Right atrium auricular region (tissue), 2 donors: ENCODE measurements around the gene ANKRD65. TPM values are rescaled to one million over a fixed set of nuclear protein-coding genes. Genes with fewer than 3 reads are reported as not detected.
A peak's percentile ranks its signal among the peaks of the same experiment; 100 is the strongest.
"Not testable (repeated sequence)": the region's sequence is repeated elsewhere in the genome, so short reads cannot be mapped to it uniquely, and the experiment has no call there.

Source experiments
- DNase-seq: peaks from one replicate; pipeline ENCODE4 v3.0.0-alpha.2; 2019; ENCODE audit warnings: low spot score
- H3K27ac ChIP-seq, 2 donors: fragments of 200-600 bp; sonication (generic); 1 replicate in 1 of 2; 2 replicates in 1 of 2; pipeline ENCODE4 v1.5.1; 2016 to 2019
- H3K27me3 ChIP-seq, 2 donors: fragments of 200-600 bp; sonication (generic); one replicate each; pipeline versions ENCODE4 v1.5.1 to v1.6.0; 2017 to 2019
- H3K36me3 ChIP-seq: fragments of 200-600 bp; sonication (generic); one replicate; pipeline ENCODE4 v1.5.1; 2016
- H3K4me1 ChIP-seq, 2 donors: fragments of 200-600 bp; sonication (generic); one replicate each; pipeline versions ENCODE4 v1.5.1 to v1.6.0; 2017 to 2019
- H3K4me3 ChIP-seq, 2 donors: fragments of 200-600 bp; sonication (generic); 1 replicate in 1 of 2; 2 replicates in 1 of 2; pipeline ENCODE4 v1.5.1; 2017 to 2019; ENCODE audit warnings: mild to moderate bottlenecking in 1 of 2, moderate library complexity in 1 of 2
- H3K9me3 ChIP-seq, 2 donors: fragments of 200-600 bp; sonication (generic); one replicate each; pipeline ENCODE4 v1.5.1; 2019
- total RNA-seq, 2 donors: library from RNA; depleted of rRNA; stranded (reverse); fragments of >200 nt; gene quantifications; one replicate each; pipeline ENCODE4 v1.1.0, GENCODE V29; 2016
- TF ChIP-seq, protein P1 (sequence below), 2 donors: fragments of 200-600 bp; sonication (generic); IDR thresholded peaks; one replicate each; pipeline ENCODE4 v1.5.1; 2019; ENCODE audit warnings: antibody characterized with exemption in 2 of 2

Gene ANKRD65
- total RNA-seq, 2 donors from 2014 or later, result 2.2 to 2.4 TPM

DNA sequence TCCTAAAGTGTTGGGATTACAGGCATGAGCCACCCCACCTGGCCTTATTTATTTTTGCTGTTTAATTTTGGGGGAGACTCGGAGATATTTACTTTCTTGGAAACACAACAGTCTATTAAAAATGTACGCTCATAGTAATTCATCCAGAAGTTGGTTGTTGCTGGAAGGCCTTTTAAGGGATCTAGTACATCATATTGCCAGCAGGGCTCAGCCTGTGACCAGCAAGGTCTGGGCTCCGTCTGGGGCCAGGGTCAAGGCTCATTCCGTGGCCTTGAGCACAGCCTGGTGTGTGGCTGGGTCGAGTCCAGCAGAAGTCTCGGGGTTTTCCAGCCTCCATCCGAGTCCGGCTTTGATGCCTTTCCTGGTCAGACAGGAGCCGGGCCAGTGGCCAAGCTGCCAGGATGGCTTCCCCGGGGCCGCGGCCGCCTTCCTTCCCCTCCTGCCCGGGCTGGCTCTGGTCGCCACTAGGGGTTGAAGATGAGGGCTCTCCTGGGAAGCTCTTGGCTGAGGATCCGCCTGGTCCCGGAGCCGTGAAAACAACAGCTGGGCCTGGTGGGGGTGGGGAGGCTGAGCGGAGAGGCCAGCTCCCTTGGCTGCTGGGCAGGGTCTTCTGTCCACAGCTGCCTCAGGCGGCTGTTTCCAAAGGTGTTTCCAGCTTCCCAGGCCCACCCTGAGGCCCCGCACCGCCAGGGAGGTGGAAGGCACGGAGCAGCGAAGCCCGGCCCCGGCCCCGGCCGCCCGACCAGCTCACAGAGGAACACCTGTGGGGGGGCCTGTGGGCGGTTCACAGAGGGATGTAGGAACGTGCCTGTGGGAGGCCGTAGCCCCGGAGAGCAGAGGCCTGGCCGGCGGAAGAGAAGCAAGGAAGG lies 9.3 kb upstream of the ANKRD65 start:
- H3K27ac ChIP-seq, result peak overlapping the region; percentile 81 to 87
- H3K9me3 ChIP-seq, result no peaks in the 10 kb centered on the region
- peak; percentile 78 for DNase-seq
- peak overlapping the region in 1 of 2 donors; percentile 13 for H3K4me3 ChIP-seq
- no peaks in the 10 kb centered on the region for H3K27me3 ChIP-seq
- H3K4me1 ChIP-seq, result peaks cover 0 to 65% of the 10 kb centered on the region in 2 donors
- TF ChIP-seq, protein P1, sequence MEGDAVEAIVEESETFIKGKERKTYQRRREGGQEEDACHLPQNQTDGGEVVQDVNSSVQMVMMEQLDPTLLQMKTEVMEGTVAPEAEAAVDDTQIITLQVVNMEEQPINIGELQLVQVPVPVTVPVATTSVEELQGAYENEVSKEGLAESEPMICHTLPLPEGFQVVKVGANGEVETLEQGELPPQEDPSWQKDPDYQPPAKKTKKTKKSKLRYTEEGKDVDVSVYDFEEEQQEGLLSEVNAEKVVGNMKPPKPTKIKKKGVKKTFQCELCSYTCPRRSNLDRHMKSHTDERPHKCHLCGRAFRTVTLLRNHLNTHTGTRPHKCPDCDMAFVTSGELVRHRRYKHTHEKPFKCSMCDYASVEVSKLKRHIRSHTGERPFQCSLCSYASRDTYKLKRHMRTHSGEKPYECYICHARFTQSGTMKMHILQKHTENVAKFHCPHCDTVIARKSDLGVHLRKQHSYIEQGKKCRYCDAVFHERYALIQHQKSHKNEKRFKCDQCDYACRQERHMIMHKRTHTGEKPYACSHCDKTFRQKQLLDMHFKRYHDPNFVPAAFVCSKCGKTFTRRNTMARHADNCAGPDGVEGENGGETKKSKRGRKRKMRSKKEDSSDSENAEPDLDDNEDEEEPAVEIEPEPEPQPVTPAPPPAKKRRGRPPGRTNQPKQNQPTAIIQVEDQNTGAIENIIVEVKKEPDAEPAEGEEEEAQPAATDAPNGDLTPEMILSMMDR (IDR thresholded peaks at IDR 0.05), result peak in 1 of 2 donors; percentile 35
- no peaks in the 10 kb centered on the region for H3K36me3 ChIP-seq

DNA sequence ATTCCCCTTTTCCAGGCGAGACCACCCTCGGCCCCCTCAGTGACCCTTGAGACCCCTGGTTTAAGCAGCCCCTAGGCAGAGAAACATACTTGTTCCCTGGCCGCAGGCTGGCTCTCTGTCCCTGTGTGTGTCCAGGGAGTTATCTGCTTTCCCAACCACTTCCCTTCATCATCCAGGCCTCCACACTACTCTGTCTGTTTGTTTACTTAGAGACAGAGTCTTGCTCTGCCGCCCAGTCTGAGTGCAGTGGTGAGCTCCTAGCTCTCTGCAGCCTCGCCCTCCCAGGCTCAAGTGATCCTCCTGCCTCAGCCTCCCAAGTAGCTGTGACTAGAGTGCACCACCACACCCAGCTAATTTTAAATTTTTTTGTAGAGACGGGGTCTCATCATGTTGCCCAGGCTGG lies 8.6 kb upstream of the ANKRD65 start:
- Histone ChIP-seq H3K9me3 (no peaks in the 10 kb centered on the region), H3K27me3 (no peaks in the 10 kb centered on the region), H3K27ac (peak overlapping the region; percentile 81 to 87), H3K36me3 (no peaks in the 10 kb centered on the region), H3K4me1 (peaks cover 0 to 58% of the 10 kb centered on the region in 2 donors), H3K4me3 (no peak overlapping the region)
- TF ChIP-seq, protein P1 (IDR thresholded peaks at IDR 0.05), result no peak
- DNase-seq, result no peak

DNA sequence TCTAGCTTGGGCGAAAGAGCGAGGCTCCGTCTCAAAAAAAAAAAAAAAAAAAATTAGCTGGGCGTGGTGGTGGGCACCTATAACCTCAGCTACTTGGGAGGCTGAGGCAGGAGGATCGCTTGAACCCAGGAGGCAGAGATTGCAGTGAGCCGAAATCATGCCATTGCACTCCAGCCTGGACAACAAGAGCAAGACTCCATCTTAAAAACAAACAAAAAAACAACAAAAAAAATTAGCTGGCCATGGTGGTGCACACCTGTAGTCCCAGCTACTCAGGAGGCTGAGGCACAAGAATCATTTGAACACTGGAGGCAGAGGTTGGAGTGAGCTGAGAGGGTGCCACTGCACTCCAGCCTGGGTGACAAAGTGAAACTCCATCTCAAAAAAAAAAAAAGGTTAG lies 7.9 kb upstream of the ANKRD65 start:
- not testable (repeated sequence) for DNase-seq, H3K27me3 ChIP-seq, H3K4me3 ChIP-seq, H3K36me3 ChIP-seq, H3K9me3 ChIP-seq
- Histone ChIP-seq H3K27ac (peak overlapping the region in 1 of 2 donors; percentile 87), H3K4me1 (peaks cover 0 to 51% of the 10 kb centered on the region in 2 donors)

DNA sequence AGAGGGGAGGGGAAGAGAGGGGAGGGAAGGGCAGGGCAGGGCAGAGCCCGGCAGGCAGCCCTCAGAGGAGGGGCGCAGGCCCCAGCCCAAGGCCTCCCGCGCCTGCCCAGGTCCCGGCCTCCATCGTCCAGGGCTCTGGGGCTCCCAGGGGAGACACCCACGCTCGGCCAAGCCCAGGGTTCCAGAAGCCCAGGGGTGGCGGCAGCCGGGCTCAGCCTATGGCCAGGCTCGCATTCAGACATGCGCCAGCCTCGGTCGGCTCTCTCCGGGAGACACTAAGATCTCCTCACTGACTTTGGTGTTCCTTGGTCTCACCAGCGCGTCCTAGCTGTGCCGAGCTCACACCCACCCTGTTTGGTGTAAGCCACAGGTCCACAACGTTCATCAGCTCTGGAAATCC lies 7.1 kb upstream of the ANKRD65 start:
- Histone ChIP-seq H3K36me3 (no peaks in the 10 kb centered on the region), H3K27ac (no peak overlapping the region), H3K9me3 (no peaks in the 10 kb centered on the region), H3K27me3 (no peaks in the 10 kb centered on the region), H3K4me1 (peaks cover 0 to 43% of the 10 kb centered on the region in 2 donors), H3K4me3 (no peak overlapping the region)
- no peak for DNase-seq
- TF ChIP-seq, protein P1 (IDR thresholded peaks at IDR 0.05), result no peak

DNA sequence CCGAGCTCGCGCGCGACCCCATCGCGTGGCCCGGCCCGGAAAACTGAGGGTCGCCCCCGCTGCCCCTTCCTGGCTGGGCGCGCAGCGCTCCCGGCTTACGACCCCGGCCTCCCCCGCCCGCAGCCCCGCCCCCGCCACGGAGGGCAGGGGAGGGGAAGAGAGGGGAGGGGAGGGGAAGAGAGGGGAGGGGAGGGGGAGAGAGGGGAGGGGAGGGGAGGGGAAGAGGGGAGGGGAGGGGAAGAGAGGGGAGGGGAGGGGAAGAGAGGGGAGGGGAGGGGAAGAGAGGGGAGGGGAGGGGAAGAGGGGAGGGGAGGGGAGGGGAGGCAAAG lies 6.7 kb upstream of the ANKRD65 start:
- TF ChIP-seq, protein P1 (IDR thresholded peaks at IDR 0.05), result no peak
- H3K36me3 ChIP-seq, result no peaks in the 10 kb centered on the region
- no peak overlapping the region for H3K27ac ChIP-seq
- H3K9me3 ChIP-seq, result no peaks in the 10 kb centered on the region
- H3K27me3 ChIP-seq, result no peaks in the 10 kb centered on the region
- peaks cover 0 to 39% of the 10 kb centered on the region in 2 donors for H3K4me1 ChIP-seq
- peak overlapping the region; percentile 38 to 52 for H3K4me3 ChIP-seq
- no peak for DNase-seq

DNA sequence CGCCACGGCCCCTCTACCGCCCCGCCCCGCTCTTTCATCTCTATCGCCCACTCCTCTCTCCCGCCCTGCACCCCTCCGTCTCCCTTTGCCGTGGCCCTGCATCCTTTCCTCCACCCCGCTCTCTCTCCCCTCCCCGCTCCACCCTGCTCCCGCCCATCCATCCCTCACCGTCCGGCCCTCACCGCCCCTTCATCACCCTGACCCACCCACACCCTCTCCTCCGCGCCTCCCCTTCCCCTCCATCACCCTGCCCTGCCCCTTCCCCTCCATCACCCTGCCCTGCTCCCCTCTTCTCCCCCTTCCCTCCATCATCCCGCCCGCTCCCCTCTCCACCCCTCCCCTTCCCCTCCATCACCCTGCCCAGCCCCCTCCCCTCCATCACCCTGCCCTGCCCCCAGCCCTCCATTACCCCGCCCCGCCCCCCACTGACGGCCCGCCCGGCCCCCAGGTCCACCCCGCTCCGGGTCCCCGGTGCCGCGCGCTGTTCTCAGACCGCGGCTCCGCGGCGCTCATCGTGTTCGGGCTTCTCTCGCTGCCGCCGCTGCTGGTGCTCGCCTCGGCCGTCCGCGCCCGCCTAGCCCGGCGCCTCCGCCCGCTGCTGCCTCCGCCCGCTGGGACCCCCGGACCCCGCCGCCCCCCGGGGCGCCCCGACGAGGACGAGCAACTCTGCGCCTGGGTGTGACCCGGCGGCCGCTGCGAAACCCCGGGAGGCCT lies 6.2 kb upstream of the ANKRD65 start:
- H3K4me1 ChIP-seq, result peaks cover 0 to 34% of the 10 kb centered on the region in 2 donors
- DNase-seq, result no peak

More for the DNA sequence above, 6.2 kb upstream of the ANKRD65 start:
- H3K9me3 ChIP-seq, result no peaks in the 10 kb centered on the region
- H3K27me3 ChIP-seq, result no peaks in the 10 kb centered on the region
- H3K27ac ChIP-seq, result no peak overlapping the region
- TF ChIP-seq, protein P1 (IDR thresholded peaks at IDR 0.05), result no peak
- H3K4me3 ChIP-seq, result peak overlapping the region; percentile 38 to 52
- H3K36me3 ChIP-seq, result no peaks in the 10 kb centered on the region
